GM18909 (cell line): ENCODE measurements around the gene CD44.

Experiments used
- ATAC-seq: cut with Tn5 transposase; IDR thresholded peaks from one replicate; pipeline ENCODE4 v1.9.1; 2021; ENCODE audit warnings: mild to moderate bottlenecking; ENCODE audit not compliant: unreplicated experiment, poor library complexity

Gene CD44

GRCh38 chr11:35248558-35249323 lies 109.8 kb downstream of the CD44 start:
- ATAC-seq = no peak

- ATAC-seq = no peak
These were observed 111.2 kb downstream of the CD44 start for GRCh38 chr11:35250192-35250591.

GRCh38 chr11:35250621-35251020 lies 111.7 kb downstream of the CD44 start:
- no peak for ATAC-seq

- no peak for ATAC-seq
These were observed 114.3 kb downstream of the CD44 start for GRCh38 chr11:35253237-35253636.

GRCh38 chr11:35255514-35255913 lies 116.5 kb downstream of the CD44 start:
- no peak for ATAC-seq

GRCh38 chr11:35256296-35256695 lies 117.3 kb downstream of the CD44 start:
- no peak for ATAC-seq

- ATAC-seq = peak; percentile 100
These were observed 118.3 kb downstream of the CD44 start for GRCh38 chr11:35257281-35257680.

- no peak for ATAC-seq
These were observed 120.6 kb downstream of the CD44 start for GRCh38 chr11:35259529-35259928.

GRCh38 chr11:35260342-35260985 lies 121.5 kb downstream of the CD44 start:
- ATAC-seq = no peak

GRCh38 chr11:35261197-35261596 lies 122.2 kb downstream of the CD44 start:
- ATAC-seq = no peak

GRCh38 chr11:35262056-35262455 lies 123.1 kb downstream of the CD44 start:
- no peak for ATAC-seq

GRCh38 chr11:35262735-35263134 lies 123.8 kb downstream of the CD44 start:
- ATAC-seq = no peak

GRCh38 chr11:35265755-35266454 lies 126.9 kb downstream of the CD44 start:
- no peak for ATAC-seq

- ATAC-seq = no peak
These were observed 128.5 kb downstream of the CD44 start for GRCh38 chr11:35267504-35267903.

GRCh38 chr11:35270342-35270741 lies 131.4 kb downstream of the CD44 start:
- no peak for ATAC-seq

- ATAC-seq = no peak
These were observed 132.1 kb downstream of the CD44 start for GRCh38 chr11:35271031-35271430.

GRCh38 chr11:35272391-35272902 lies 133.5 kb downstream of the CD44 start:
- peak; percentile 88 for ATAC-seq

GRCh38 chr11:35274909-35275785 lies 136.2 kb downstream of the CD44 start:
- no peak for ATAC-seq

- no peak for ATAC-seq
These were observed 136.8 kb downstream of the CD44 start for GRCh38 chr11:35275786-35276170.
